A673 (cell line): ENCODE data around the gene WRNIP1. TPM values are rescaled to one million over a fixed set of nuclear protein-coding genes. Genes with fewer than 3 reads are reported as not detected.
"Not testable (repeated sequence)": the region's sequence is repeated elsewhere in the genome, so short reads cannot be mapped to it uniquely, and the experiment has no call there.

Source experiments
- BruUV-seq: library from RNA; stranded (reverse); fragments of 400-500 nt; replicated peaks from 2 replicates; lab custom pipeline; 2021; lab: Mats Ljungman, UMichigan
- CTCF ChIA-PET: fragments of 300-600 bp; sonication (Branson Sonifier 250); formaldehyde crosslinking; loops from one replicate; lab custom pipeline; 2022; ENCODE audit warnings: antibody characterized with exemption; lab: Charles Lee
- POLR2A ChIA-PET: fragments of 300-600 bp; sonication (Branson Sonifier 250); formaldehyde crosslinking; loops from one replicate; lab custom pipeline; 2022; ENCODE audit warnings: antibody characterized with exemption; ENCODE audit not compliant: low non-redundant PET; lab: Charles Lee
- DNase-seq: peaks from one replicate; pipeline ENCODE4 v3.0.0-alpha.2; 2015; ENCODE audit warnings: low spot score
- H3K27ac ChIP-seq: fragments of 200-600 bp; sonication (generic); 2 replicates; pipeline ENCODE4 v1.5.1; 2016; ENCODE audit warnings: mixed run types, low read depth, mild to moderate bottlenecking, mixed read lengths, antibody characterized with exemption, low read length; ENCODE audit not compliant: poor library complexity, severe bottlenecking
- H3K27me3 ChIP-seq: fragments of 200-600 bp; sonication (generic); replicated peaks from 2 replicates; pipeline ENCODE4 v1.6.1; 2017; ENCODE audit warnings: mixed run types, low read depth, mild to moderate bottlenecking, mixed read lengths, antibody characterized with exemption, low read length; ENCODE audit not compliant: insufficient read depth, poor library complexity
- H3K36me3 ChIP-seq: fragments of 200-600 bp; sonication (generic); 2 replicates; pipeline ENCODE4 v1.6.1; 2016; ENCODE audit warnings: mixed run types, mild to moderate bottlenecking, mixed read lengths, antibody characterized with exemption, low read length; ENCODE audit not compliant: insufficient read depth, poor library complexity, severe bottlenecking
- H3K4me1 ChIP-seq: fragments of 200-600 bp; sonication (generic); 2 replicates; pipeline ENCODE4 v1.6.1; 2017; ENCODE audit warnings: mixed run types, mild to moderate bottlenecking, mixed read lengths, antibody characterized with exemption, low read length; ENCODE audit not compliant: insufficient read depth, poor library complexity, severe bottlenecking
- H3K4me3 ChIP-seq: fragments of 200-600 bp; sonication (generic); 2 replicates; pipeline ENCODE4 v1.5.1; 2016; ENCODE audit warnings: low read depth, mixed run types, mild to moderate bottlenecking, mixed read lengths, low read length; ENCODE audit not compliant: poor library complexity, severe bottlenecking
- H3K9me3 ChIP-seq: fragments of 200-600 bp; sonication (generic); 2 replicates; pipeline ENCODE4 v1.6.1; 2016; ENCODE audit warnings: mixed run types, low read depth, mild to moderate bottlenecking, mixed read lengths, antibody characterized with exemption, low read length; ENCODE audit not compliant: poor library complexity, severe bottlenecking
- EZH2 ChIP-seq: fragments of 200-600 bp; sonication (generic); IDR thresholded peaks from 2 replicates; pipeline ENCODE4 v1.6.1; 2017; ENCODE audit warnings: borderline replicate concordance, low read depth, mild to moderate bottlenecking, mixed read lengths, antibody characterized with exemption, low read length; ENCODE audit not compliant: poor library complexity, severe bottlenecking
- intact Hi-C: fragments of 100-400 bp; cut with micrococcal nuclease; formaldehyde crosslinking; loops from one replicate; pipeline ENCODE4 v1.10.0; 2022; ENCODE audit not compliant: unreplicated experiment
- total RNA-seq: library from RNA; stranded (reverse); gene quantifications from 2 replicates; pipeline ENCODE4 v1.2.3, GENCODE V29; 2021
- TF ChIP-seq, protein P1 (sequence below): fragments of 300-800, 200-600 bp; sonication (generic); conservative IDR thresholded peaks from 2 replicates; pipeline ENCODE4 v1.5.1; 2017; ENCODE audit warnings: low read depth, mild to moderate bottlenecking, antibody characterized with exemption, low read length, moderate library complexity, mixed read lengths

The WRNIP1 gene
- total RNA-seq, 1 experiment from 2014 or later, result 49.3 TPM

GRCh38 chr6:2756687-2757224, 8.4 kb upstream of the WRNIP1 start:
- H3K27me3 ChIP-seq, result no peaks in the 10 kb centered on the region
- POLR2A ChIA-PET, result no interaction called here
- H3K27ac ChIP-seq, result no peak overlapping the region
- no peak overlapping the region for H3K4me3 ChIP-seq
- no TSS peak for BruUV-seq
- no peaks in the 10 kb centered on the region for H3K9me3 ChIP-seq
- intact Hi-C loops, result no loop called here
- DNase-seq, result no peak
- CTCF ChIA-PET, result no interaction called here
- no peaks in the 10 kb centered on the region for H3K4me1 ChIP-seq
- H3K36me3 ChIP-seq, result no peaks in the 10 kb centered on the region
- TF ChIP-seq EZH2, result no peak
- TF ChIP-seq, protein P1, sequence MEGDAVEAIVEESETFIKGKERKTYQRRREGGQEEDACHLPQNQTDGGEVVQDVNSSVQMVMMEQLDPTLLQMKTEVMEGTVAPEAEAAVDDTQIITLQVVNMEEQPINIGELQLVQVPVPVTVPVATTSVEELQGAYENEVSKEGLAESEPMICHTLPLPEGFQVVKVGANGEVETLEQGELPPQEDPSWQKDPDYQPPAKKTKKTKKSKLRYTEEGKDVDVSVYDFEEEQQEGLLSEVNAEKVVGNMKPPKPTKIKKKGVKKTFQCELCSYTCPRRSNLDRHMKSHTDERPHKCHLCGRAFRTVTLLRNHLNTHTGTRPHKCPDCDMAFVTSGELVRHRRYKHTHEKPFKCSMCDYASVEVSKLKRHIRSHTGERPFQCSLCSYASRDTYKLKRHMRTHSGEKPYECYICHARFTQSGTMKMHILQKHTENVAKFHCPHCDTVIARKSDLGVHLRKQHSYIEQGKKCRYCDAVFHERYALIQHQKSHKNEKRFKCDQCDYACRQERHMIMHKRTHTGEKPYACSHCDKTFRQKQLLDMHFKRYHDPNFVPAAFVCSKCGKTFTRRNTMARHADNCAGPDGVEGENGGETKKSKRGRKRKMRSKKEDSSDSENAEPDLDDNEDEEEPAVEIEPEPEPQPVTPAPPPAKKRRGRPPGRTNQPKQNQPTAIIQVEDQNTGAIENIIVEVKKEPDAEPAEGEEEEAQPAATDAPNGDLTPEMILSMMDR, result no peak

GRCh38 chr6:2758980-2759379, 6.2 kb upstream of the WRNIP1 start:
- intact Hi-C loops, result no loop called here
- Histone ChIP-seq H3K4me3 (no peak overlapping the region), H3K9me3 (no peaks in the 10 kb centered on the region), H3K27me3 (no peaks in the 10 kb centered on the region), H3K4me1 (peaks cover under 1% of the 10 kb centered on the region), H3K27ac (no peak overlapping the region), H3K36me3 (no peaks in the 10 kb centered on the region)
- no peak for TF ChIP-seq EZH2
- TF ChIP-seq, protein P1, result no peak
- CTCF ChIA-PET, result no interaction called here
- no peak for DNase-seq
- POLR2A ChIA-PET, result no interaction called here
- no TSS peak for BruUV-seq

DNA sequence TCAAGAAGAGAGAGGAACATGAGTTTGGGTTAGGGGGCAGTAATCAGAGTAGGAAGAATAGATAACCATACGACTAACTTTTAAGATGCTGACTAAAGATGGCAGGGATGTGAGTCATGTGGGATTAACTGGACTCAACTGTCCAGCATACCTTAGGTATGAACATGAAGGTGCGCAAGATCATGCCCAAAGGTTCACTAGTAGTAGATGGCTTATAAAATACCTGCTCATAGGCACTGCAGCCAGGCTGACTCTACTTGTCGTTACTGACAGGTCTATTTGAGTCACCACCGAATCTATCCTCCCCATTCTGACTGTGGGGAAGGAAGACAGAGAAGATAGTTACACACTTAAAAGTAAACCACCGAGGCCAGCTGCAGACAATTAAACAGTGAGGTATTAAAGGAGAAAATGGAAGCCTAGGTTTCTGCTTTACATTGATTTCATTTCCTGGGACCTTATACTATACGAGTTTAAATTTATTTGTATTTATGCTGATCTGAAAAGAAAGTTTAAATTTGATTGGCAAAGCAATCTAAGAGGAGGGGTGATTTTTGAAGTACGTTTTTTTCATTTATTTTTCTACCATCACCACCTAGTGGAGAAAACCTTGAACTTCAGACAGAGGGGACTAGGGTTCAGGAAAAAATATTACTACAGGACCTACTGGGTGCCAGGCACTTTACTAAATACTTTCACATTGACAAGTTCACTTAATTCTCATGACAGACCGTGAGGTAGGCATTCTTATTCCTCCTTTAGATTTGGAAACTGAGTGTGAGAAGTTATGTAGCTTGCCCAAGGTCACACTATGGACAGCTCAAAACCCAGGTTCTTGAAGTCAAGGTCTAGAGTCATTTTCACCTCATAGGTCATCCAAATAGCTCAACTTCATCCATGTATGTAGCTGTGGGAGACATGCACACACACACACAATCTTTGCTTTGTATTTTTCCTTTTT, 4.0 kb upstream of the WRNIP1 start:
- CTCF ChIA-PET, result interaction anchor here (1.1 kb wide), 1 partner anchor 23 kb away, joined by 3 read pairs; no protein-coding TSS in a partner anchor
- H3K36me3 ChIP-seq, result no peaks in the 10 kb centered on the region
- no TSS peak for BruUV-seq
- POLR2A ChIA-PET, result no interaction called here
- TF ChIP-seq, protein P1, result peak; percentile 56
- TF ChIP-seq EZH2, result no peak
- peak; percentile 22 for DNase-seq
- intact Hi-C loops, result no loop called here
- H3K4me3 ChIP-seq, result no peak overlapping the region
- H3K27me3 ChIP-seq, result no peaks in the 10 kb centered on the region
- no peak overlapping the region for H3K27ac ChIP-seq
- no peaks in the 10 kb centered on the region for H3K9me3 ChIP-seq
- peaks cover 4% of the 10 kb centered on the region for H3K4me1 ChIP-seq

DNA sequence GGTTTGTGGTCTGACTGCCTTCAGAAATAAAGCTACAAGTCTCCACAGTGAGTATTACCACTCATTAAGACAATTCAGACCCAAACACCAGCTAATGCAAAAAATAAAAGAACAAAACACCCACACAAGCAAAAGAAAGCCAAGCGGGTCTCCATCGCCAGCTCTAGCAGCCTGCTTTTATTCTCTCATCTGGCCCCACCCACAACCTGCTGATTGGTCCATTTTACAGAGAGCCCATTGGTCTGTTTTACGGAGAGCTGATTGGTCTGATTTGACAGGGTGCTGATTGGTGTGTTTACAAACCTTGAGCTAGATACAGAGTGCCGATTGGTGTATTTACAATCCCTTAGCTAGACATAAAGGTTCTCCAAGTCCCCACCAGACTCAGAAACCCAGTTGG, 2.3 kb upstream of the WRNIP1 start:
- peaks cover 10% of the 10 kb centered on the region for H3K4me1 ChIP-seq
- H3K27ac ChIP-seq, H3K36me3 ChIP-seq, intact Hi-C loops, H3K27me3 ChIP-seq, BruUV-seq, H3K4me3 ChIP-seq, H3K9me3 ChIP-seq, CTCF ChIA-PET, POLR2A ChIA-PET: not testable (repeated sequence)
- peak; percentile 45 for DNase-seq
